NCI-H524 treated with DMSO at 0.1 percent for 48 hours (cell line): ENCODE measurements around the gene NTM.

Experiments used
- DNase-seq: peaks from one replicate; lab custom pipeline; 2025; lab: John Stamatoyannopoulos, UW

NTM gene

GRCh38 chr11:132263241-132263640, 892.8 kb downstream of the NTM start:
- no peak for DNase-seq

- no peak for DNase-seq
Observed at GRCh38 chr11:132263875-132264274, 893.5 kb downstream of the NTM start.

GRCh38 chr11:132264616-132265015, 894.2 kb downstream of the NTM start:
- no peak for DNase-seq

- DNase-seq = no peak
Observed at GRCh38 chr11:132278801-132279574, 908.6 kb downstream of the NTM start.

GRCh38 chr11:132284048-132284447, 913.6 kb downstream of the NTM start:
- no peak for DNase-seq

- no peak for DNase-seq
Observed at GRCh38 chr11:132284611-132285010, 914.2 kb downstream of the NTM start.

- DNase-seq = no peak
Observed at GRCh38 chr11:132285631-132286030, 915.2 kb downstream of the NTM start.

GRCh38 chr11:132286106-132286505, 915.7 kb downstream of the NTM start:
- no peak for DNase-seq

GRCh38 chr11:132288036-132288435, 917.6 kb downstream of the NTM start:
- DNase-seq = no peak

GRCh38 chr11:132289590-132290256, 919.3 kb downstream of the NTM start:
- DNase-seq = no peak

- DNase-seq = no peak
Observed at GRCh38 chr11:132293586-132293985, 923.2 kb downstream of the NTM start.

- DNase-seq = no peak
Observed at GRCh38 chr11:132296946-132297610, 926.7 kb downstream of the NTM start.

- DNase-seq = no peak
Observed at GRCh38 chr11:132298357-132298756, 927.9 kb downstream of the NTM start.

- no peak for DNase-seq
Observed at GRCh38 chr11:132300283-132300682, 929.9 kb downstream of the NTM start.

- DNase-seq = no peak
Observed at GRCh38 chr11:132301465-132301864, 931.0 kb downstream of the NTM start.

- DNase-seq = no peak
Observed at GRCh38 chr11:132301900-132302299, 931.5 kb downstream of the NTM start.

- no peak for DNase-seq
Observed at GRCh38 chr11:132307309-132308020, 937.0 kb downstream of the NTM start.

- no peak for DNase-seq
Observed at GRCh38 chr11:132310390-132311375, 940.3 kb downstream of the NTM start.

- no peak for DNase-seq
Observed at GRCh38 chr11:132311703-132312102, 941.3 kb downstream of the NTM start.

GRCh38 chr11:132312161-132312560, 941.7 kb downstream of the NTM start:
- no peak for DNase-seq

GRCh38 chr11:132312701-132313111, 942.3 kb downstream of the NTM start:
- DNase-seq = no peak
